DND-41 (cell line): ENCODE data around the gene BZW2.

ENCODE experiments used
- ATAC-seq: fragments of 200-7000 bp; cut with Tn5 transposase; 3 replicates; pipeline ENCODE4 v1.9.1; 2021; ENCODE audit warnings: low read depth; ENCODE audit not compliant: insufficient read depth
- DNase-seq: peaks from one replicate; pipeline ENCODE4 v3.0.0-alpha.2; 2020
- H2AFZ ChIP-seq: 2 replicates; pipeline ENCODE4 v1.6.0; 2012; ENCODE audit warnings: low read depth, low read length
- H3K27ac ChIP-seq: 2 replicates; pipeline ENCODE4 v1.5.1; 2012; ENCODE audit warnings: low read length, inconsistent platforms
- H3K27me3 ChIP-seq: fragments of 200-600 bp; sonication (generic); 2 replicates; pipeline ENCODE4 v1.6.0; 2012; ENCODE audit warnings: low read length, mild to moderate bottlenecking, inconsistent platforms; ENCODE audit not compliant: insufficient read depth, poor library complexity
- H3K36me3 ChIP-seq: 2 replicates; pipeline ENCODE4 v1.5.1; 2012; ENCODE audit warnings: low read length, inconsistent platforms; ENCODE audit not compliant: insufficient read depth
- H3K4me1 ChIP-seq: 2 replicates; pipeline ENCODE4 v1.5.1; 2012; ENCODE audit warnings: mild to moderate bottlenecking, low read length; ENCODE audit not compliant: insufficient read depth
- H3K4me2 ChIP-seq: 2 replicates; pipeline ENCODE4 v1.6.0; 2012; ENCODE audit warnings: mild to moderate bottlenecking, moderate library complexity, low read length, inconsistent platforms; ENCODE audit not compliant: insufficient read depth
- H3K4me3 ChIP-seq, 2 experiments: fragments of 200-600 bp in 1 of 2; shearing (Covaris generic) in 1 of 2; 2 replicates each; pipeline ENCODE4 v1.5.1; 2012 to 2016; ENCODE audit warnings: inconsistent platforms in 2 of 2, low read length in 2 of 2, mild to moderate bottlenecking in 2 of 2, low read depth in 1 of 2, moderate library complexity in 1 of 2
- H3K79me2 ChIP-seq: 2 replicates; pipeline ENCODE4 v1.6.0; 2012; ENCODE audit warnings: low read length, inconsistent platforms; ENCODE audit not compliant: insufficient read depth
- H3K9ac ChIP-seq: 2 replicates; pipeline ENCODE4 v1.6.0; 2012; ENCODE audit warnings: low read depth, mild to moderate bottlenecking, inconsistent platforms, low read length, moderate library complexity
- H3K9me3 ChIP-seq: 2 replicates; pipeline ENCODE4 v1.5.1; 2012; ENCODE audit warnings: low read length, moderate library complexity, mild to moderate bottlenecking, inconsistent platforms; ENCODE audit not compliant: insufficient read depth, severe bottlenecking
- H4K20me1 ChIP-seq: 2 replicates; pipeline ENCODE4 v1.6.0; 2012; ENCODE audit warnings: low read length; ENCODE audit not compliant: insufficient read depth
- EZH2 ChIP-seq: IDR thresholded peaks from 3 replicates; pipeline ENCODE4 v1.6.1; 2012; ENCODE audit warnings: borderline replicate concordance, low read depth, mild to moderate bottlenecking, moderate library complexity, low read length, inconsistent platforms; ENCODE audit not compliant: severe bottlenecking
- TF ChIP-seq, protein P1 (sequence below): IDR thresholded peaks from 2 replicates; pipeline ENCODE4 v1.5.1; 2012; ENCODE audit warnings: borderline replicate concordance, low read length, moderate library complexity, mild to moderate bottlenecking; ENCODE audit not compliant: poor library complexity, severe bottlenecking; ENCODE audit errors: extremely low read depth

Gene BZW2

DNA sequence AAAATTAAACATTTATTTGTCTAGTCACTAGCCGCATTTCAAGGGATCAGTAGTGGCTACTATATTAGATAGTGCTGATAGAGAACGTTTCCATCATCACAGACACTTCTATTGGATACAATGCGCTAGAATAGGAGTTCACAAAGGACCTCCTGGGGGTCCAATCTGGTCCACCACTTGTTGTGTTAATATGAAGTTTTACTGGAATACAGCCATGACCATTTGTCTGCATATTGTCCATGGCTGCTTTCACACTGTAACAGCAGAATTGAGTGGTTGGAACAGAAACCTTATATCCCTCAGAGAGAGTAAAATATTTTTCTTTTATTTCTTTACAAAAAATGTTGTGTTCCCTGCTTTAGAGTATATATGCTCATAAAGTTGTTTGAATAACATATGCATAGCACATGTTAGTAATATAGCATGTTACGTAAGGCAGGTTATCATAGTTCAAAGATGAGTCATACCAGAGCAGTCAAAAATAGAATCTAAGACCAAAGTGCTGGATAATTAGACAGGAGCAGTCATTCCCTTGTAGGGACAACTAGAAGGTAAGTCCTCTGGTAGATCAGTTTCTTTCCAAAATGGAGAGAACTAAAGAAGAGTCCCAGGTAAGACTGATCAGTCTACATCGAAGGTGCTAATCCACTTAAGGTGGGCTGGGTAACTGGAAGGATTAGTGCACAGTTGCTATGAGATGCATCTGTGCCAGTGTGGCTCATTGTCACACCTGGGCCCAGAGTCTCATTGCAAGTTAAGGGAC is 14.9 kb downstream of the BZW2 start:
- no peak overlapping the region for H3K4me3 ChIP-seq
- H3K9ac ChIP-seq = no peak overlapping the region
- no peaks in the 10 kb centered on the region for H3K36me3 ChIP-seq
- no peak overlapping the region for H2AFZ ChIP-seq
- DNase-seq = no peak
- TF ChIP-seq, protein P1, sequence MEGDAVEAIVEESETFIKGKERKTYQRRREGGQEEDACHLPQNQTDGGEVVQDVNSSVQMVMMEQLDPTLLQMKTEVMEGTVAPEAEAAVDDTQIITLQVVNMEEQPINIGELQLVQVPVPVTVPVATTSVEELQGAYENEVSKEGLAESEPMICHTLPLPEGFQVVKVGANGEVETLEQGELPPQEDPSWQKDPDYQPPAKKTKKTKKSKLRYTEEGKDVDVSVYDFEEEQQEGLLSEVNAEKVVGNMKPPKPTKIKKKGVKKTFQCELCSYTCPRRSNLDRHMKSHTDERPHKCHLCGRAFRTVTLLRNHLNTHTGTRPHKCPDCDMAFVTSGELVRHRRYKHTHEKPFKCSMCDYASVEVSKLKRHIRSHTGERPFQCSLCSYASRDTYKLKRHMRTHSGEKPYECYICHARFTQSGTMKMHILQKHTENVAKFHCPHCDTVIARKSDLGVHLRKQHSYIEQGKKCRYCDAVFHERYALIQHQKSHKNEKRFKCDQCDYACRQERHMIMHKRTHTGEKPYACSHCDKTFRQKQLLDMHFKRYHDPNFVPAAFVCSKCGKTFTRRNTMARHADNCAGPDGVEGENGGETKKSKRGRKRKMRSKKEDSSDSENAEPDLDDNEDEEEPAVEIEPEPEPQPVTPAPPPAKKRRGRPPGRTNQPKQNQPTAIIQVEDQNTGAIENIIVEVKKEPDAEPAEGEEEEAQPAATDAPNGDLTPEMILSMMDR = no peak
- no peak for TF ChIP-seq EZH2
- peaks cover 6% of the 10 kb centered on the region for H3K4me1 ChIP-seq
- peaks cover 88% of the 10 kb centered on the region for H3K79me2 ChIP-seq
- peaks cover 45% of the 10 kb centered on the region; the same call in 1 of the 2 replicates for H4K20me1 ChIP-seq
- H3K4me2 ChIP-seq = no peak overlapping the region
- H3K9me3 ChIP-seq = no peaks in the 10 kb centered on the region
- H3K27ac ChIP-seq = no peak overlapping the region
- H3K27me3 ChIP-seq = no peaks in the 10 kb centered on the region
- peak; percentile 47; the same call in 2 of the 3 replicates for ATAC-seq

DNA sequence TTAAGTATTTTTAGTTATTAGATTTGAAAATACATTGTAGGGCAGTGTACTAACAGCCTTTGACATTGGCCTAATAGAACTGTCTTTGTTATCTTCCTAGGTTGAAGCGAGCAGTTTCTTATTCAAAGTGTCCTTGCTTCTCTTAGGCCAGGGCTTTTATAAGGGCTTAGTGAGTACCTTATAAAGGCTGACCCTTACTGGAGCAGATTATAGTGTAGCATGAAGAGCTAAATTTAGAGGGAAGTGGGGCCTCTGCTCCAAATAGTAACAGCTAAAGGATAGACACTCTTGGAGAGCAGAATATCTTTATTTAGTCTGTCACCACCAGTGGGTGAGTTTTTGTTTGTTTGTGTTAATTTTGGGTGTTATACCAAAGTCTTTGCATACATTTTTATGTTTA is 15.9 kb downstream of the BZW2 start:
- Histone ChIP-seq H3K9me3 (no peaks in the 10 kb centered on the region), H3K9ac (no peak overlapping the region), H4K20me1 (peaks cover 37% of the 10 kb centered on the region; the same call in 1 of the 2 replicates), H2AFZ (no peak overlapping the region), H3K4me2 (no peak overlapping the region), H3K27me3 (no peaks in the 10 kb centered on the region), H3K27ac (no peak overlapping the region), H3K36me3 (peaks cover 4% of the 10 kb centered on the region; the same call in 1 of the 2 replicates), H3K4me1 (peaks cover 6% of the 10 kb centered on the region), H3K4me3 (no peak overlapping the region), H3K79me2 (peaks cover 80% of the 10 kb centered on the region)
- TF ChIP-seq, protein P1 = no peak
- no peak for TF ChIP-seq EZH2
- DNase-seq = no peak
- no peak for ATAC-seq

DNA sequence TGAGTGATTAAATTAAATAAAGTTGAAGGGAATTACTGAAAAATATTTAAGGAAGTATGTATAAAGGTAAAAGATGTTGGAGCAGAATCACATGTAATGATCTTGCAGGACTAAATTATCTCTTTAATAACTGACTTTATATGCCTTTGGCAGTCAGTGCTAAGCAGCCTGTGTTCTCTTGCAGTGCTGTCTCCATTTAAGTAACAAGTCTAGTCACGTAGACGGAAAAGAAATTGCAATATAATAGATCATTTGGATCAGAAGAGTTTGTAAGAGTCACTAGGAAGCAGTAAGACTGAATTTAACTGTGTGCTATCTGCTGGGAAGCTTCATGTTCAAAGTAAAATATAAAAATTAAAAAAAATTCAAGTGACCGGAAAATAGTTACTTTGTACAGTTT is 21.4 kb downstream of the BZW2 start:
- Histone ChIP-seq H3K4me1 (no peaks in the 10 kb centered on the region), H3K27me3 (no peaks in the 10 kb centered on the region), H2AFZ (no peak overlapping the region), H3K4me2 (no peak overlapping the region), H3K9me3 (no peaks in the 10 kb centered on the region), H3K79me2 (peaks cover 60% of the 10 kb centered on the region), H4K20me1 (peaks cover 16% of the 10 kb centered on the region; the same call in 1 of the 2 replicates), H3K27ac (no peak overlapping the region), H3K36me3 (peaks cover 36% of the 10 kb centered on the region; the same call in 1 of the 2 replicates), H3K9ac (no peak overlapping the region), H3K4me3 (no peak overlapping the region)
- TF ChIP-seq, protein P1 = no peak
- no peak for TF ChIP-seq EZH2
- ATAC-seq = no peak
- DNase-seq = no peak
